ENCODE results near the gene TANGO6.
"Not testable (repeated sequence)": the region's sequence is repeated elsewhere in the genome, so short reads cannot be mapped to it uniquely, and the experiment has no call there.

Gene TANGO6

GRCh38 chr16:68843482-68844210 is at the start of gene TANGO6:
Gene TANGO6 (plus strand): TSS chr16:68843531. CDS start chr16:68843618, 87 bp downstream.
- DNase-seq: peak; percentile 89 to 94

GRCh38 chr16:68798398-68798797 is 44.9 kb upstream of the TANGO6 start:
- no peak for DNase-seq

DNA sequence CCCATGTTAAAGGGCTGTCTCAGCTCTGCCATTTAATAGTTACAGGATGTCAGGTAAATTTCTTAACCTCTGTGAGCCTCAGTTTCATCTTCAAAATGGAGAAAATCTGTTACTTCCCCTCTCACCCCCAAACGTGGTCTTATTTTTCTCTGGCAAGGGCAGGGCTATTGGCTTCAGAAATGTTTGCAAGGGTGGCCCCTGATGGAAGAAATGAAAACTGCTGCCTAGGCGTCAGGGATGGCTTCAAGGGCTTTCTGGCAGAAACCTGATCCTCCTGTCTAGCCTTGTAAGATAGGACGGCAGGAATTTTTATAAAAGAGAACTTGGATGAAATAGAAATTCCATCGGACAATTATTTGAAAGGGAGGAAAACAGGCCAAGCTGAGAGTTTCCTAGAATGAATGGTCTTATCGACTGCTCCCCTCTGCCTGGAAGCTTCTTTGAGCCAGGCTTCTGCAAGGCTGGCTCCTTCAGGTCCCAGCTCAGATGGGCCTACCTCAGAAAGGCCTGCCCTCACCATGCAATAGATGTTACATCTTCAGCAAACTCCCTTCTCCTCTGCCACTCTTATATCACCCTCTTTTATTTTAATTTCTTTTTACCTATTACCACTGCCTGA is 43.0 kb upstream of the TANGO6 start:
- DNase-seq: peak; percentile 22 to 57

GRCh38 chr16:68802190-68802589 is 41.1 kb upstream of the TANGO6 start:
- no peak for DNase-seq

- no peak for DNase-seq
Observed at GRCh38 chr16:68806422-68806821, 36.9 kb upstream of the TANGO6 start.

GRCh38 chr16:68806981-68807380 is 36.4 kb upstream of the TANGO6 start:
- no peak for DNase-seq

GRCh38 chr16:68814516-68814915 is 28.8 kb upstream of the TANGO6 start:
- no peak for DNase-seq

GRCh38 chr16:68823401-68824135 is 19.8 kb upstream of the TANGO6 start:
- no peak for DNase-seq

GRCh38 chr16:68825427-68825826 is 17.9 kb upstream of the TANGO6 start:
- DNase-seq: no peak

DNA sequence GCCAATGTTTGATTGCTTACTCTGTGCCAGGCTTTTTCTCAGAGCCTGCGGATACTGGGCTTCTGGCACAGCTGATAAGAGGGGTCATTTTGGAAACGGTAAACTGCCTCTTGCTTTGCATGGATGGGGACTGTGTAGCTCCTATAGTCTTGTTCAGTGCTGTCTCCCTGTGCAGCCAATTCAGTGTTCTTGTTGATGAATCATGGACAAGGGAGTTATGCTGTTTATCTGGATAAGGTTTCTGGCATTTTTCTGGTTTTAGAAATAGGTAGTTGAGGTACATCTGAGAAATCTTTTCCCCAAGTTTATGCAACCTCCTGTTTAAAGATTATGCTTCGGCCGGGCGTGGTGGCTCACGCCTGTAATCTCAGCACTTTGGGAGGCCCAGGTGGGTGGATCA is 16.7 kb upstream of the TANGO6 start:
- DNase-seq: no peak

- no peak for DNase-seq
Observed at GRCh38 chr16:68833251-68833650, 10.1 kb upstream of the TANGO6 start.

DNA sequence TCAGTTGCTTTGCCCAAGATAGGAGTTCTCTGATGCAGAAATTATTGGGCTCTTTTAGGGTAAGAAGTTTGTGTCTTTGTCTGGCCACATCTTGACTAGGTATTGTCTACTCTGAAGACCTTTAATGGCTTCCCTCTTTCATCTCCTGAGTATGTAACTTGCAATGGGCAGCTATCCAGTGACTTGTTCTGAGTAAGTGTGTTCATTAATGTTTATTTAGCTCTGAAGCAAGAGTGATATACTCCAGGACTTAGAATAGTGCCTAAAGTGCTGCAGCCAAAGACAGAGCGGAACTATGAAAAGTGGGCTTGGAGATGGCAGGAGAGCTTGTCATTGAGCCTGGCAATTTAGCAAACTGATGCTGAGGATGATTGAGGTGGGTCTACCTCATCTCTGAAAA is 8.8 kb upstream of the TANGO6 start:
- no peak for DNase-seq

DNA sequence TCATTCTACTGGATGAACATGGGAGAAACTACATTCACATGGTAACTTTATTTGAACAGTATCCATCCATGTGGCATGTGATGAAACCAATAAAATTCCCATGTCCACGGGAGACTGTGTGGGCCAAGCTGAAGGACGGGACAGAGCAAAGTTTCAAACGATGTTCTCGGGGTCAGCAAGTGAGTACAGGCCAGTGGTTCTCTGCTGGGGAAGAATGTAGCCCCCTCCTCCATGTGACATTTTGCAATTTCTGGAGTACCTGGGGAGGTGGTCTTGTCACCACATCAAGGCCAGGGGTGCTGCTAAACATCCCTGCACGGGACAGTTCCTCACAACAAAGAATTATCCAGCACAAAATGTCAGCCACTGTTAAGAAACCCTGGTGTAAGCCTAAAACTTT is 7.4 kb upstream of the TANGO6 start:
- no peak for DNase-seq

DNA sequence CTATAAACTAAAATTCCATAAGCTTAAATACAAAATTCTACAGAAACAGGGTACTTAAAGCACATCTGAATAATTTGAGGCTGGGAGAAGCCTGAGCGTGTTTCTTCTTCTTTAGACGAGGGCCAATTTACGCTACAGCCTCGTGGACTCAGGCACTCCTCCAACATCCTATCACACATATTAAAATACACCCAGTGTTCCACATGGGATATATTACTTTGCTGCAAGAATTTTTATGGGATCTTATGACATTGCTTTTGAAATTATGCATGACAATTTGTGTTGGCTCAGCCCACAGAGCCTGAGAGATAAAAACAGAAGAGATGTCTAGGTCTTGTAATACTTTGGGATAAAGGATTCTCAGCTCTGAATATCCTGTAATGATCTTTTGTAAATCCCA is 3.5 kb upstream of the TANGO6 start:
- DNase-seq: no peak

DNA sequence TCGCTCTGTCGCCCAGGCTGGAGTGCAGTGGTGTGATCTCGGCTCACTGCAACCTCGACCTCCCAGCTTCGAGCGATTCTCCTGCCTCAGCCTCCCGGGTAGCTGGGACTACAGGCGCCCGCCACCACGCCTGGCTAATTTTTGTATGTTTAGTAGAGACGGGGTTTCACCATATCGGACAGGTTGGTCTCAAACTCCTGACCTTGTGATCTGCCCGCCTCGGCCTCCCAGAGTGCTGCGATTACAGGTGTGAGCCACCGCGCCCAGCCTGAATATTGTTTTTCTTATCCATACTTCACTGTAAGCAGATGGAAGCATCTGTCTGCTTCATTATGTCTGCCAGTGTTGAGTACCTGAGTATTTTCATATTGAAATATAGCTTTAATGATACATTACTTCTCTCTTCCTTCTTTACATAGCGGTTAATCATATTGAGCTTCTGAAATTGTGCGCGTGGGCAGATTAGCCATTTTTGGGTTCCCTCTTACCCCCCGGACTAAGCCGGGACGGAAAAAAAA is 308 bp upstream of the TANGO6 start:
- not testable (repeated sequence) for DNase-seq

- DNase-seq: no peak
Observed at GRCh38 chr16:68844211-68844564, 857 bp downstream of the TANGO6 start.

- no peak for DNase-seq
Observed at GRCh38 chr16:68848786-68849185, 5.5 kb downstream of the TANGO6 start.

- no peak for DNase-seq
Observed at GRCh38 chr16:68850481-68850880, 7.2 kb downstream of the TANGO6 start.

DNA sequence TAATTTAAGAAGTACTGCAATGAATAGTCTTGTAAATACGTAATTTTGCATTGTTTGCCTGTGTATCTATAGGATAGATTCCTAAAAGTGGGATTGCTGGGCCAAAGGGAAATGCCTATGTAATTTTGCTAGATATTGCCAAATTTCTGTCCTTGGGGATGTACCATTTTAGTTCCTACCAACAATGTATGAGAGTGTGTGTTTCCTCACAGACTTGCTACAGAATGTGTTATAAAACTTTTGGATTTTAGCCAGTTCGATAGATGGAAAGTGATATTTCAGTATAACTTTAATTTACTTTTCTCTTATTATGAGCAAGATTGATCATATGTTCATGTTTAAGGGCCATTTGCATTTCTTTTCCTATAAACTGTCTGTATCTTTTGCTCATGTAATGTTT is 8.3 kb downstream of the TANGO6 start:
- no peak for DNase-seq

GRCh38 chr16:68857479-68857878 is 14.1 kb downstream of the TANGO6 start:
- no peak for DNase-seq

GRCh38 chr16:68859828-68860227 is 16.5 kb downstream of the TANGO6 start:
- no peak for DNase-seq

GRCh38 chr16:68860978-68861892 is 17.9 kb downstream of the TANGO6 start:
- DNase-seq: no peak

DNA sequence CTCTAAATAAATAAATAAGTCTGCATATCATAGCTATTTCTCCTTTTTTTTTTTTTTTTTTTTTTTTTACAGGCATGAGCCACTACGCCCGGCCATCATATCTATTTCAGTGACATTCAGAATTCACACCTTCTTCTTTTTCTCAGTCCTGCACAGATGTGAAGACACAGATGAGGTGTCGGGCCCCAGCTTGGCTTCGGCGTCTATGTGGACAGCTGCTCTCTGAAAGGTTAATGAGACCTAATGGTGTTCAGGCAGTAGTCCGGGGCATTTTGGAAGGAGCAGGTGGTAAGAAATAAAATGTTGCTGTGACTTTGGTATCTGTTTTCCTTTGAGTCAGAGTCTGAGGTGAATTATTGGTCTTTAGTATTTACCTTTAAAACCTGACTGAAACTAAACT is 23.6 kb downstream of the TANGO6 start:
- DNase-seq: no peak

Measured in CD4-positive, alpha-beta T cell treated with Interferon alpha-2 for 1 hour (primary cell).